Effector memory CD8-positive, alpha-beta T cell (primary cell): Measurements from ENCODE around the gene INIP.

ENCODE experiments used
- ATAC-seq: fragments of 150-1000 bp; cut with Tn5 transposase; replicated peaks from 2 replicates; pipeline ENCODE4 v1.10.0; 2021; ENCODE audit warnings: mild to moderate bottlenecking, moderate library complexity
- DNase-seq, 3 experiments: peaks; one replicate each; pipeline ENCODE4 v3.0.0; 2021
- H3K27ac Mint-ChIP-seq, 2 donors: one replicate each; pipeline ENCODE4 v1.8.0; 2022; ENCODE audit warnings: mild to moderate bottlenecking in 2 of 2, mixed read lengths in 2 of 2, moderate library complexity in 2 of 2
- H3K27me3 Mint-ChIP-seq, 2 donors: one replicate each; pipeline ENCODE4 v1.8.0; 2022; ENCODE audit warnings: mixed read lengths in 2 of 2
- H3K36me3 Mint-ChIP-seq: one replicate; pipeline ENCODE4 v1.8.0; 2022; ENCODE audit warnings: mild to moderate bottlenecking, moderate library complexity, mixed read lengths; ENCODE audit not compliant: insufficient read depth
- H3K4me1 Mint-ChIP-seq, 2 donors: one replicate each; pipeline ENCODE4 v1.8.0; 2022; ENCODE audit warnings: low read depth in 2 of 2, mixed read lengths in 2 of 2
- H3K4me3 Mint-ChIP-seq, 2 donors: one replicate each; pipeline ENCODE4 v1.8.0; 2022; ENCODE audit warnings: mild to moderate bottlenecking in 2 of 2, mixed read lengths in 2 of 2, moderate library complexity in 2 of 2
- H3K9me3 Mint-ChIP-seq, 2 donors: one replicate each; pipeline ENCODE4 v1.8.0; 2022; ENCODE audit warnings: mixed read lengths in 2 of 2
- total RNA-seq, 9 experiments: gene quantifications; one replicate each; lab custom pipeline; 2026; lab: John Stamatoyannopoulos, UW

The INIP gene, protein sequence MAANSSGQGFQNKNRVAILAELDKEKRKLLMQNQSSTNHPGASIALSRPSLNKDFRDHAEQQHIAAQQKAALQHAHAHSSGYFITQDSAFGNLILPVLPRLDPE
- total RNA-seq = 14.1 to 66.3 (median 49.7) reads per million in 9 experiments

- Mint-ChIP-seq H3K4me1 (peaks cover 10 to 17% of the 10 kb centered on the region in 2 donors), H3K4me3 (peak within 1 kb of the TSS; percentile 85 to 94), H3K27ac (peak within 1 kb of the TSS; percentile 92 to 96), H3K9me3 (no peaks in the 10 kb centered on the region), H3K27me3 (no peaks in the 10 kb centered on the region), H3K36me3 (peaks cover 20% of the 10 kb centered on the region)
- DNase-seq (peak; percentile 97), ATAC-seq (peak; percentile 89)
Measured at GRCh38 chr9:112717661-112718331, at the start of gene INIP. TSS of gene INIP (minus strand) at chr9:112718117. CDS start at chr9:112716485, 1,632 bp downstream.

- H3K36me3 Mint-ChIP-seq = peaks cover 8% of the 10 kb centered on the region
- ATAC-seq = no peak
- H3K27me3 Mint-ChIP-seq = no peaks in the 10 kb centered on the region
- DNase-seq = no peak
- H3K9me3 Mint-ChIP-seq = peaks cover 0 to 3% of the 10 kb centered on the region in 2 donors
- peaks cover 40 to 50% of the 10 kb centered on the region in 2 donors for H3K4me1 Mint-ChIP-seq
- H3K4me3 Mint-ChIP-seq = no peak overlapping the region
- no peak overlapping the region for H3K27ac Mint-ChIP-seq
Measured at GRCh38 chr9:112765281-112765680, 47.4 kb upstream of the INIP start.

- peaks cover 44 to 53% of the 10 kb centered on the region in 2 donors for H3K4me1 Mint-ChIP-seq
- H3K9me3 Mint-ChIP-seq = peaks cover 0 to 3% of the 10 kb centered on the region in 2 donors
- ATAC-seq (no peak), DNase-seq (no peak)
- no peak overlapping the region for H3K4me3 Mint-ChIP-seq
- H3K27ac Mint-ChIP-seq = no peak overlapping the region
- H3K36me3 Mint-ChIP-seq = peaks cover 11% of the 10 kb centered on the region
- H3K27me3 Mint-ChIP-seq = no peaks in the 10 kb centered on the region
Measured at GRCh38 chr9:112764837-112765236, 46.9 kb upstream of the INIP start.

DNA sequence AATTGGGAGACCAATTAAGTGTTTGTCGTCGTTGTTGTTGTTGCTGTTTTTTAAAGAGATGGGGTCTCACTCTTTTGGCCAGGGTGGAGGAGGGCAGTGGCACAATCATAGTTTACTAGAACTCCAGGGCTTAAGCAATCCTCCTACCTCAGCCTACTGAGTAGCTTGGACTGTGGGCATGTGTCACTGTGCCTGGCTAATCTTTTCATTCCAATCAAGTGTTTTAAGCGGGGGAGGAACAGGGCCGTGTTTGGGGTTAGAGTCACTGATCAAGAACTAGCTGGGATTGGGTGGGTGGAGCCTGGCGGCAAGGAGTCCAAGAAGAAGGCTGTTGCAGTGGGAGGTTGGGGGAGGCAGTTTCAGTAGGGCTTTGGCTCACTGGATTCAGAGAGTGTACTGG lies 46.4 kb upstream of the INIP start:
- no peak for ATAC-seq
- Mint-ChIP-seq H3K27ac (no peak overlapping the region), H3K36me3 (peaks cover 13% of the 10 kb centered on the region), H3K4me1 (peaks cover 42 to 51% of the 10 kb centered on the region in 2 donors), H3K27me3 (no peaks in the 10 kb centered on the region), H3K4me3 (no peak overlapping the region), H3K9me3 (peaks cover 0 to 3% of the 10 kb centered on the region in 2 donors)
- DNase-seq = no peak

GRCh38 chr9:112762726-112763518 lies 45.0 kb upstream of the INIP start:
- no peak overlapping the region for H3K27ac Mint-ChIP-seq
- H3K4me3 Mint-ChIP-seq = no peak overlapping the region
- DNase-seq (no peak), ATAC-seq (no peak)
- H3K9me3 Mint-ChIP-seq = peaks cover 0 to 3% of the 10 kb centered on the region in 2 donors
- no peaks in the 10 kb centered on the region for H3K27me3 Mint-ChIP-seq
- H3K36me3 Mint-ChIP-seq = peaks cover 15% of the 10 kb centered on the region
- H3K4me1 Mint-ChIP-seq = peaks cover 48 to 53% of the 10 kb centered on the region in 2 donors

DNA sequence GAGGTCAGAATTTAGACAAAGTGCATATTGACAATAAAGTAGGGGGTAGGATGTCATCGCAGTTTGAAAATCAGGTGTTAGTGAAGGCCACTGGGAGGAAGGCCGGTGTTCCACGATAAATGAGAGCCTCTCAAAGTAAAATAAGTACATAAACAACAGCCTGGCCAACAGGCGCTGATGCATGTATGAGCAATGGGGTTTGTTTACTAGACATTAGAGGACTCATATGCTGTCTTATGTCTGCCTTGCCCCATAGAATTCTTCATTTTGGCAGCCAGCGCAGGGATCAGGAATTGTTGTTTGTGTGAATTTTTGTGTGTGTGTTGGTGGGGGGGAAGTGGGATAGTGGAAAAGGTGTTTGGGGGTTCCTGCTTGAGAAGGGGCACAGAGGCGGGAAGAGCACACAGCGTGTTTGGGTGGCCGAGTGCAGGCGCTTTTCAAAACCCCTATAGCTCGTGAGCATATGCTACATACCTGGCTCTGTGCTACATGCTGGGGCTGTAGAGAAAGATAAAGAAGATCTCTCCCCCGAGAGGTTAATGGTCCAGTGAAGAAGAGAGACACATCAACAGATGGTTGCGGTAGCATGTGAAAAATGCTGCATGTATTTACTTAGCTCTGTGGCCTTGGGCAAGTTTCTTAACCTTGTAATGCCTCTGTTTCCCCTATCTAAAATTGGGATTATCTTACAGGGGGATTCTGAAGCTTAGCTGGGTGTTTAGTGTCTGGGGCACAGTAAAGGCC lies 44.2 kb upstream of the INIP start:
- Mint-ChIP-seq H3K27me3 (no peaks in the 10 kb centered on the region), H3K9me3 (peaks cover 0 to 3% of the 10 kb centered on the region in 2 donors), H3K4me3 (no peak overlapping the region), H3K36me3 (peaks cover 15% of the 10 kb centered on the region), H3K4me1 (peaks cover 52 to 61% of the 10 kb centered on the region in 2 donors), H3K27ac (no peak overlapping the region)
- DNase-seq = no peak
- no peak for ATAC-seq

- DNase-seq = no peak
- Mint-ChIP-seq H3K27ac (peak overlapping the region in 1 of 2 donors; percentile 50), H3K4me3 (peak overlapping the region in 1 of 2 donors; percentile 1), H3K36me3 (peaks cover 20% of the 10 kb centered on the region), H3K9me3 (no peaks in the 10 kb centered on the region), H3K4me1 (peaks cover 57 to 73% of the 10 kb centered on the region in 2 donors), H3K27me3 (no peaks in the 10 kb centered on the region)
- peak; percentile 73 for ATAC-seq
Measured at GRCh38 chr9:112760821-112761220, 42.9 kb upstream of the INIP start.

GRCh38 chr9:112757940-112758339 lies 40.0 kb upstream of the INIP start:
- no peaks in the 10 kb centered on the region for H3K9me3 Mint-ChIP-seq
- DNase-seq (no peak), ATAC-seq (no peak)
- peak overlapping the region in 1 of 2 donors; percentile 6 for H3K27ac Mint-ChIP-seq
- H3K36me3 Mint-ChIP-seq = peaks cover 20% of the 10 kb centered on the region
- no peaks in the 10 kb centered on the region for H3K27me3 Mint-ChIP-seq
- no peak overlapping the region for H3K4me3 Mint-ChIP-seq
- peaks cover 63 to 86% of the 10 kb centered on the region in 2 donors for H3K4me1 Mint-ChIP-seq

GRCh38 chr9:112757282-112757883 lies 39.5 kb upstream of the INIP start:
- Mint-ChIP-seq H3K4me3 (no peak overlapping the region), H3K36me3 (peaks cover 20% of the 10 kb centered on the region), H3K4me1 (peaks cover 62 to 89% of the 10 kb centered on the region in 2 donors), H3K9me3 (no peaks in the 10 kb centered on the region), H3K27ac (peak overlapping the region in 1 of 2 donors; percentile 6), H3K27me3 (no peaks in the 10 kb centered on the region)
- ATAC-seq (no peak), DNase-seq (no peak)

DNA sequence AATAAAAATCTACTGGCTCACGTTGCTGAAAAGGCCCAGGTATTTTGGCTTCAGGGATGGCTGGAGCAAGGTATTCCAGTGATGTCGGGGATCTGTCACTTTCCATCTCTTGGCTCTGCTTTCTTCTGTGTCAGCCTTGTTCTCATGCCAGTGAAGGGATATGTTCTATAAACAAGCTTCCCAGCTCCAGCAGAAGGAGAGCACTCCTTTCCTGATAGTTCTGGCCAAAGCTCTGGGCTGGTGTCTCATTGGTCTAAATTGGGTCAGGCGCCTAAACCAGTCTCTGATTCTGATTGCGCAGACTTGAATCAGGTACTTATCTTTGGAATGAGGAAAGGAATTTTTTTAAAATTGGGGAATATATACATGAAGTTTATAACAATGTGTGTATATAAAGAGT lies 37.8 kb upstream of the INIP start:
- ATAC-seq (no peak), DNase-seq (no peak)
- Mint-ChIP-seq H3K36me3 (peaks cover 23% of the 10 kb centered on the region), H3K27me3 (no peaks in the 10 kb centered on the region), H3K9me3 (no peaks in the 10 kb centered on the region), H3K4me3 (peak overlapping the region in 1 of 2 donors; percentile 67), H3K4me1 (peaks cover 61 to 83% of the 10 kb centered on the region in 2 donors), H3K27ac (no peak overlapping the region)

- no peak for ATAC-seq
- Mint-ChIP-seq H3K36me3 (peaks cover 20% of the 10 kb centered on the region), H3K27me3 (no peaks in the 10 kb centered on the region), H3K27ac (peak overlapping the region; percentile 49 to 80), H3K4me1 (peaks cover 58 to 80% of the 10 kb centered on the region in 2 donors), H3K4me3 (peak overlapping the region; percentile 42 to 67), H3K9me3 (no peaks in the 10 kb centered on the region)
- no peak for DNase-seq
Measured at GRCh38 chr9:112755016-112755427, 37.1 kb upstream of the INIP start.

DNA sequence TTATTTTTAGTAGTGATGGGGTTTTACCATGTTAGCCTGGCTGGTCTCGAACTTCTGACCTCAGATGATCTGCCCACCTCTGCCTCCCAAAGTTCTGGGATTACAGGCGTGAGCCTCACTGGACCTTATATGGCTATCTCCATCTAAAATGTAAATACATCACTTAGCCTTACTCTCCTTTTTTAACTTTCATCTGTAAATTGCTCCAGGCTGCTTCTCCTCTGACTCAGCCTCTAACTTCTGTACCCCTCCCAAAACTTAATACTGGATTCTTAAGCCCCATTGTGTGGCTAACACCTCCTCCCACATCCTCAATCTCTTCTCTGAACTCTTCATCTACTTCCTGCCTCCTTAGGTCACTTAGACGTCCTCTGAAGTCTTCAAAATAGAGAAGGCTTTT lies 36.7 kb upstream of the INIP start:
- Mint-ChIP-seq H3K4me1 (peaks cover 54 to 79% of the 10 kb centered on the region in 2 donors), H3K9me3 (no peaks in the 10 kb centered on the region), H3K4me3 (peak overlapping the region; percentile 42 to 67), H3K27ac (peak overlapping the region; percentile 49 to 80), H3K27me3 (no peaks in the 10 kb centered on the region), H3K36me3 (peaks cover 19% of the 10 kb centered on the region)
- ATAC-seq (peak; percentile 65), DNase-seq (peak; percentile 36 to 55 (median 41))
